ENCODE measurements around the gene TXNDC2. TPM values are rescaled to one million over a fixed set of nuclear protein-coding genes. Genes with fewer than 3 reads are reported as not detected.
"Not testable (repeated sequence)": the region's sequence is repeated elsewhere in the genome, so short reads cannot be mapped to it uniquely, and the experiment has no call there.

TXNDC2 gene
- total RNA-seq, 1 experiment from 2014 or later, result 0.28 TPM

DNA sequence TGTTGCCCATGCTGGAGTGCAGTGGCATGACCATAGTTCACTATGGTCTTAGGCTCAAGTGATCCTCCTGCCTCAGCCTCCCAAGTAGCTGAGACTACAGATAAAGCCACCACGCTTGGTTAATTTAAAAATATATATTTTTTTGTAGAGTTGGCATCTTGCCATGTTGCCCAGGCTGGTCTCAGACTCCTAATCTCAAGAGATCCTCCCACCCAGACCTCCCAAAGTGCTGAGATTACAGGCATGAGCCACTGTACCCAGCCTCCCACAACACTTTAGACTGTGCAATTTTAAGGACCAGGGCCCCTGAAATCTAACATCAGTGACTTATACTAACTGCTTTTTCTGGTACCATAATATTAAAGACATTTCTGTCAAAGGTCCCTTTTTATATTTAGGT is 5.2 kb downstream of the TXNDC2 start:
- Histone ChIP-seq H3K23me2 (ENCODE audit: insufficient read length, low read depth, low read length, poor library complexity, severe bottlenecking) (no peaks in the 10 kb centered on the region), H3K4ac (ENCODE audit: low read depth, low read length) (no peak overlapping the region), H3K14ac (ENCODE audit: insufficient read depth, low read length) (no peak overlapping the region), H4K20me1 (ENCODE audit: control insufficient read depth, insufficient read depth, insufficient read length) (no peaks in the 10 kb centered on the region), H3K23ac (ENCODE audit: insufficient read length, low read depth, low read length) (no peak overlapping the region), H2BK5ac (ENCODE audit: insufficient read length, low read length) (no peak overlapping the region), H2BK120ac (ENCODE audit: low read depth, low read length, poor library complexity, severe bottlenecking) (no peak overlapping the region), H3K9me3 (ENCODE audit: control insufficient read depth, low read depth, low read length) (no peaks in the 10 kb centered on the region), H3K9ac (ENCODE audit: extremely low read depth, insufficient read length, low read length) (no peak overlapping the region), H3T11ph (ENCODE audit: low read length) (no peak overlapping the region), H3K56ac (ENCODE audit: insufficient read length, low read depth, low read length) (no peak overlapping the region), H3K4me1 (ENCODE audit: insufficient read depth, low read length) (no peaks in the 10 kb centered on the region), H2AFZ (ENCODE audit: low read length) (no peak overlapping the region), H3K27me3 (ENCODE audit: insufficient read depth, low read length) (no peaks in the 10 kb centered on the region), H2BK15ac (ENCODE audit: low read depth, low read length) (no peak overlapping the region), H3K79me1 (ENCODE audit: insufficient read depth, low read depth, low read length, poor library complexity, severe bottlenecking) (no peaks in the 10 kb centered on the region), H2AK5ac (ENCODE audit: insufficient read length, low read length) (no peak overlapping the region), H2BK12ac (ENCODE audit: insufficient read length, low read depth, low read length) (no peak overlapping the region), H3K4me2 (ENCODE audit: insufficient read depth, insufficient read length, low read length) (no peak overlapping the region), H3K18ac (ENCODE audit: insufficient read length, low read depth, low read length) (no peak overlapping the region), H4K91ac (ENCODE audit: insufficient read length, low read depth, low read length) (no peak overlapping the region), H3K79me2 (ENCODE audit: insufficient read depth, low read length) (no peaks in the 10 kb centered on the region), H3K27ac (ENCODE audit: insufficient read length, low read depth, low read length) (no peak overlapping the region), H2BK20ac (ENCODE audit: low read depth, low read length, poor library complexity, severe bottlenecking) (no peak overlapping the region), H4K5ac (ENCODE audit: insufficient read length, low read depth, low read length) (no peak overlapping the region), H4K8ac (replicated peaks; ENCODE audit: insufficient read length, low read depth, low read length) (no peak overlapping the region)
- H3K36me3 Mint-ChIP-seq (ENCODE audit: insufficient read depth in 1 of 3, low read depth in 3 of 3), result no peaks in the 10 kb centered on the region; a peak in 1 of 7 replicates
- no peaks in the 10 kb centered on the region for H3K9me3 Mint-ChIP-seq
- no peak for TF ChIP-seq CTCF (conservative IDR thresholded peaks at IDR 0.05)
- WGBS (ENCODE audit: extremely low coverage, insufficient read length, low lambda C conversion rate), result no CpG with 5 or more reads among the region's 1 CpG
- 0 out of 4 replicates have a peak, but pooled peaks cover 0 to 2% of the 10 kb centered on the region in 2 experiments for H3K4me1 Mint-ChIP-seq
- no peak overlapping the region for H3K27ac Mint-ChIP-seq
- no peaks in the 10 kb centered on the region for H3K27me3 Mint-ChIP-seq (ENCODE audit: low read depth)
- DNase-seq, result no peak
- no peak overlapping the region for H3K4me3 Mint-ChIP-seq

DNA sequence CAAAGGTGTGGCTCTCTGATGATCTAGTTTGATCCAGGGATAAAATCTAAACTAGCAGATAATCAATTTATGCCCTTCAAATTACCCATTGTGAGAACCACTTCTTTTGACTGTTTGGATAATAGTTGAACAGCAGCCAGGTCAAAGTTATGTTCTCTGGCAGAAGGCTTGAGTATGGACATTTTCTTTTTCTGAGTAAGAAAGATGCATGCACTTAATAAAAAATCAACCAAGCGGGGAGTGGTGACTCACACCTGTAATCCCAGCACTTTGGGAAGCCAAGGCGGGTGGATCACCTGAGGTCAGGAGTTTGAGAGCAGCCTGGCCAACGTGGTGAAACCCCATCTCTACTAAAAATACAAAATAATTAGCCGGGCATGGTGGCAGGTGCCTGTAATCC is 5.7 kb downstream of the TXNDC2 start:
- not testable (repeated sequence) for H3K9me3 Mint-ChIP-seq; H3K9ac ChIP-seq (ENCODE audit: extremely low read depth, insufficient read length, low read length); H3K23me2 ChIP-seq (ENCODE audit: insufficient read length, low read depth, low read length, poor library complexity, severe bottlenecking); H2BK15ac ChIP-seq (ENCODE audit: low read depth, low read length); H3K27ac Mint-ChIP-seq; H3K79me2 ChIP-seq (ENCODE audit: insufficient read depth, low read length); H3K56ac ChIP-seq (ENCODE audit: insufficient read length, low read depth, low read length); H3K9me3 ChIP-seq (ENCODE audit: control insufficient read depth, low read depth, low read length); H3K27me3 Mint-ChIP-seq (ENCODE audit: low read depth); H2BK120ac ChIP-seq (ENCODE audit: low read depth, low read length, poor library complexity, severe bottlenecking); H3K4me2 ChIP-seq (ENCODE audit: insufficient read depth, insufficient read length, low read length); H3K27ac ChIP-seq (ENCODE audit: insufficient read length, low read depth, low read length); H3K36me3 Mint-ChIP-seq (ENCODE audit: insufficient read depth in 1 of 3, low read depth in 3 of 3); H3T11ph ChIP-seq (ENCODE audit: low read length); H4K20me1 ChIP-seq (ENCODE audit: control insufficient read depth, insufficient read depth, insufficient read length); H3K4me1 Mint-ChIP-seq; H3K4me3 Mint-ChIP-seq; DNase-seq; H3K4me1 ChIP-seq (ENCODE audit: insufficient read depth, low read length); H3K18ac ChIP-seq (ENCODE audit: insufficient read length, low read depth, low read length); H3K79me1 ChIP-seq (ENCODE audit: insufficient read depth, low read depth, low read length, poor library complexity, severe bottlenecking); H2AFZ ChIP-seq (ENCODE audit: low read length); H4K5ac ChIP-seq (ENCODE audit: insufficient read length, low read depth, low read length); H2BK12ac ChIP-seq (ENCODE audit: insufficient read length, low read depth, low read length); H3K27me3 ChIP-seq (ENCODE audit: insufficient read depth, low read length); H4K91ac ChIP-seq (ENCODE audit: insufficient read length, low read depth, low read length); H2BK20ac ChIP-seq (ENCODE audit: low read depth, low read length, poor library complexity, severe bottlenecking); H3K23ac ChIP-seq (ENCODE audit: insufficient read length, low read depth, low read length); H2BK5ac ChIP-seq (ENCODE audit: insufficient read length, low read length); H4K8ac ChIP-seq (replicated peaks; ENCODE audit: insufficient read length, low read depth, low read length); H3K14ac ChIP-seq (ENCODE audit: insufficient read depth, low read length); H2AK5ac ChIP-seq (ENCODE audit: insufficient read length, low read length); H3K4ac ChIP-seq (ENCODE audit: low read depth, low read length)
- no CpG with 5 or more reads among the region's 4 CpGs for WGBS (ENCODE audit: extremely low coverage, insufficient read length, low lambda C conversion rate)

All from H9 (cell line).